ENCODE data around the gene SDK1.
"Not testable (repeated sequence)": the region's sequence is repeated elsewhere in the genome, so short reads cannot be mapped to it uniquely, and the experiment has no call there.

The SDK1 gene

DNA sequence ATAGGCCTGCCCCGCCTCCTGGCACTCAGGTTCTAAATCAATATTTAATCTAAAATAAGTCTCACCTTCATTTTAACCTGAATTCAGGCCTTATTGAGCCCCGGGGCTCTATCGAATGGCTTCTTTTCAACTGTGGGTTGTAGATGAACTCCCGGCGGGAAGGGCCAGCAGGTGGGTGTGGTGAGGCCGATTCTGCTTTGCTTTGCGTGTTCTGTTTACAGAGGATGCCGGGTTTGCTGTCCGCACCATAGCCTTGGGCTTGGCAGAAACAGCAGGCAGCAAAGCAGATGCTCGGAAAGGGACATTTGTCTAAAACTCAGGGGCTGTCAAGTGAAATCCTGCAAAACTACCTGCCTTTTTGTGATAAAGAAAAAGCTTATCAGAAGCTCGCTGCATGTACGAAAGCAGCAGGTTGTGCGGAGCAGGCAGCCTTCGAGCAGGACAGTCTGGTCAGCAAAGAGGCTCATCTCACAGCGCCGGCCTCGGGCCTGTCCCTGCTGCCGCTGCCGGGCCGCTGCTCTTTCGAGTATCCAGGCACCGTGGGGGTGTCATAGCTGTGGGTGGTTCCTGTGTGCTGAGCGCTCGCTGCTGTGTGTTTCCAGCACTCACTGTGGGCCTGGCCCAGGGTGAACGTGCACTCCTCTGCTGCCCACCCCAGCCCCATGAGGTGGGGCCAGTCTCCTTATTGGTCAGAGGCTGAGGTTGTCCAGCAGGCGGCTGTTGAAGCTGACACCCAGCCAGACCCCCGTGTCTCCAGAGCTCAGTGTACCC lies 946.2 kb downstream of the SDK1 start:
- Histone ChIP-seq H3K27me3 (replicated peaks; ENCODE audit: control insufficient read depth, insufficient read depth, low read length, poor library complexity, severe bottlenecking) (no peaks in the 10 kb centered on the region), H3K4me1 (ENCODE audit: control insufficient read depth, insufficient read depth, low read length, poor library complexity, severe bottlenecking) (no peaks in the 10 kb centered on the region), H3K9me3 (ENCODE audit: control insufficient read depth, low read length) (peaks cover 3% of the 10 kb centered on the region), H3K36me3 (ENCODE audit: control insufficient read depth, insufficient read depth, low read length) (no peaks in the 10 kb centered on the region), H3K4me3 (ENCODE audit: insufficient read depth, low read depth, low read length, poor library complexity, severe bottlenecking) (no peak overlapping the region), H3K27ac (ENCODE audit: insufficient read depth, low read length, poor library complexity, severe bottlenecking) (no peak overlapping the region)
- no peak for DNase-seq

DNA sequence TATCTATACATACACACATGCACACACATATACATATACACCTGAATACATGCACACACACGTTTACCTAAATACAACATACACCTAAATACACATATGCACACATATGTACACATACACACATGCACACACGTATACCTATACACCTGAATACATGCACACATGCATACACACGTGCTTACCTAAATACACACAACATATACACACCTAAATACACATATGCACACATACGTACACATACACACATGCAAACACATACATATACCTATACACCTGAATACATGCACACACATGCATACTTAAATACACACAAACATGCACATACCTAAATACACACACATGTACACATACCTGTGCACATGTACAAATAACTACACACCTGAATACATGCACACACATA lies 947.2 kb downstream of the SDK1 start:
- Histone ChIP-seq H3K9me3 (ENCODE audit: control insufficient read depth, low read length) (peaks cover 3% of the 10 kb centered on the region), H3K27ac (ENCODE audit: insufficient read depth, low read length, poor library complexity, severe bottlenecking) (no peak overlapping the region), H3K36me3 (ENCODE audit: control insufficient read depth, insufficient read depth, low read length) (no peaks in the 10 kb centered on the region), H3K27me3 (replicated peaks; ENCODE audit: control insufficient read depth, insufficient read depth, low read length, poor library complexity, severe bottlenecking) (no peaks in the 10 kb centered on the region), H3K4me1 (ENCODE audit: control insufficient read depth, insufficient read depth, low read length, poor library complexity, severe bottlenecking) (no peaks in the 10 kb centered on the region), H3K4me3 (ENCODE audit: insufficient read depth, low read depth, low read length, poor library complexity, severe bottlenecking) (no peak overlapping the region)
- no peak for DNase-seq

DNA sequence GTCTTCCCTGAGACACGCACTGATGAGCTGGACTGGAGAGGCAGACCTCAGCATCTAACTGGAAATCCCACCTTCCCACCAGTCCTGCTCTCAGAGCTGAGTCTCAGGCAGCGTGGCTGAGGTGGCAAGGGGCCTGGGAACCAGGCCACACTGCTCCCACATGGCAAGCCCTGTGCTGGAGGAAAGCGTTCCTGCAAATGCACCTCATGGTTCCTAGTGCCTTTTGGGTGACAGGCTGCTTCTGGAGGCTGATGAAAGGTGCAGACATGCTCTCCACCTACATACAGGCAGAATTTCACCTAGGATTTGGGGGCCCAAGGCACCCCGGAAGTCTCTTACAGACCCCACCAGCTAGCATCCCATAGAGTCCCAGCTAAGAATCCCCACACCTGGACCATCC lies 948.2 kb downstream of the SDK1 start:
- H3K27ac ChIP-seq (ENCODE audit: insufficient read depth, low read length, poor library complexity, severe bottlenecking): no peak overlapping the region
- H3K27me3 ChIP-seq (replicated peaks; ENCODE audit: control insufficient read depth, insufficient read depth, low read length, poor library complexity, severe bottlenecking): no peaks in the 10 kb centered on the region
- DNase-seq: no peak
- no peaks in the 10 kb centered on the region for H3K36me3 ChIP-seq (ENCODE audit: control insufficient read depth, insufficient read depth, low read length)
- no peaks in the 10 kb centered on the region for H3K4me1 ChIP-seq (ENCODE audit: control insufficient read depth, insufficient read depth, low read length, poor library complexity, severe bottlenecking)
- H3K9me3 ChIP-seq (ENCODE audit: control insufficient read depth, low read length): peaks cover 3% of the 10 kb centered on the region
- no peak overlapping the region for H3K4me3 ChIP-seq (ENCODE audit: insufficient read depth, low read depth, low read length, poor library complexity, severe bottlenecking)

DNA sequence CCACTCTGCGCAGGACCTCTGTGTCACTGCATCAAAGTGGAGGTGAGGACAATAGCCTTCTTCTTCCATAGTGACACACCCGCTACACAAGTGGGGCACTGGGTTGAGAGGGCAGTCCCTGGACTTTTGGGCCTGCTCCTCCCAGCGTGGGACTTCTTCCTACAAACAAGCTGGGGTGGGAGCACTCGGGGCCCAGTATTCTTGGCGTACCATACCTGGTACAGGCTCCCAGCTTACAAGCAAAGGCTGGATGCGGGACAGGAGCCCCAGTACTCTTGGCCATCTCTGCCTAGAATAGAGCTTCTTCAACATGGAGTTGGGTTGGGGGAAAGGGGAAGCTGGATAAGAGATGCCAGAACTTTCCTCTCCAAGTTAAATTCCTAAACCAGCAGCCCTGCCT lies 954.3 kb downstream of the SDK1 start:
- Histone ChIP-seq H3K27ac (ENCODE audit: insufficient read depth, low read length, poor library complexity, severe bottlenecking) (no peak overlapping the region), H3K4me1 (ENCODE audit: control insufficient read depth, insufficient read depth, low read length, poor library complexity, severe bottlenecking) (no peaks in the 10 kb centered on the region), H3K36me3 (ENCODE audit: control insufficient read depth, insufficient read depth, low read length) (no peaks in the 10 kb centered on the region), H3K4me3 (ENCODE audit: insufficient read depth, low read depth, low read length, poor library complexity, severe bottlenecking) (no peak overlapping the region), H3K27me3 (replicated peaks; ENCODE audit: control insufficient read depth, insufficient read depth, low read length, poor library complexity, severe bottlenecking) (no peaks in the 10 kb centered on the region), H3K9me3 (ENCODE audit: control insufficient read depth, low read length) (peaks cover 3% of the 10 kb centered on the region)
- DNase-seq: no peak

DNA sequence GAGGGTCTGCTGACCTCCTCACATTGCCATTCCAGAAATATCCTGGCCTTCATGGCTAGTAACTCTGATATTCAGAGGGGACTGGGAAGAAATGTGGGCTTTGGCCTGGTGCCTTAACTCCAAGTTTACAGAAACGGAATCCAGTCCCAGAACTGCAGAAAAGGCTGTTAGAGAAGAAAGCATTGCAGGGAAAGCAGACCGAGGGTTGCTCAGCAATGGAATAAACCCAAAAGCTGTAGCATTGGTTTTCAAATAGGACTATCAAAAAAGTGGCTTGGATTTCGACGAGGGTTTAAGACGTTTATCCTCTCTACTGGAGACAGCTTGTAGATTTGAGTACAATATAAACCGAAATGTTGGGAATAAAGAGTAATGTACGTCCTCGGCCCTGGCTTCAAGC lies 955.2 kb downstream of the SDK1 start:
- H3K4me1 ChIP-seq (ENCODE audit: control insufficient read depth, insufficient read depth, low read length, poor library complexity, severe bottlenecking): no peaks in the 10 kb centered on the region
- H3K36me3 ChIP-seq (ENCODE audit: control insufficient read depth, insufficient read depth, low read length): no peaks in the 10 kb centered on the region
- H3K4me3 ChIP-seq (ENCODE audit: insufficient read depth, low read depth, low read length, poor library complexity, severe bottlenecking): no peak overlapping the region
- no peaks in the 10 kb centered on the region for H3K27me3 ChIP-seq (replicated peaks; ENCODE audit: control insufficient read depth, insufficient read depth, low read length, poor library complexity, severe bottlenecking)
- no peak for DNase-seq
- peaks cover 3% of the 10 kb centered on the region for H3K9me3 ChIP-seq (ENCODE audit: control insufficient read depth, low read length)
- H3K27ac ChIP-seq (ENCODE audit: insufficient read depth, low read length, poor library complexity, severe bottlenecking): no peak overlapping the region

GRCh38 chr7:4257146-4258111 lies 956.4 kb downstream of the SDK1 start:
- no peaks in the 10 kb centered on the region for H3K27me3 ChIP-seq (replicated peaks; ENCODE audit: control insufficient read depth, insufficient read depth, low read length, poor library complexity, severe bottlenecking)
- H3K9me3 ChIP-seq (ENCODE audit: control insufficient read depth, low read length): no peaks in the 10 kb centered on the region
- no peak overlapping the region for H3K27ac ChIP-seq (ENCODE audit: insufficient read depth, low read length, poor library complexity, severe bottlenecking)
- H3K36me3 ChIP-seq (ENCODE audit: control insufficient read depth, insufficient read depth, low read length): no peaks in the 10 kb centered on the region
- H3K4me1 ChIP-seq (ENCODE audit: control insufficient read depth, insufficient read depth, low read length, poor library complexity, severe bottlenecking): no peaks in the 10 kb centered on the region
- H3K4me3 ChIP-seq (ENCODE audit: insufficient read depth, low read depth, low read length, poor library complexity, severe bottlenecking): no peak overlapping the region
- DNase-seq: no peak

- not testable (repeated sequence) for H3K4me1 ChIP-seq (ENCODE audit: control insufficient read depth, insufficient read depth, low read length, poor library complexity, severe bottlenecking); H3K27ac ChIP-seq (ENCODE audit: insufficient read depth, low read length, poor library complexity, severe bottlenecking); H3K4me3 ChIP-seq (ENCODE audit: insufficient read depth, low read depth, low read length, poor library complexity, severe bottlenecking); DNase-seq; H3K27me3 ChIP-seq (replicated peaks; ENCODE audit: control insufficient read depth, insufficient read depth, low read length, poor library complexity, severe bottlenecking); H3K36me3 ChIP-seq (ENCODE audit: control insufficient read depth, insufficient read depth, low read length); H3K9me3 ChIP-seq (ENCODE audit: control insufficient read depth, low read length)
Measured at GRCh38 chr7:4260116-4260515, 959.1 kb downstream of the SDK1 start.

- Histone ChIP-seq H3K9me3 (ENCODE audit: control insufficient read depth, low read length) (no peaks in the 10 kb centered on the region), H3K4me1 (ENCODE audit: control insufficient read depth, insufficient read depth, low read length, poor library complexity, severe bottlenecking) (no peaks in the 10 kb centered on the region), H3K27me3 (replicated peaks; ENCODE audit: control insufficient read depth, insufficient read depth, low read length, poor library complexity, severe bottlenecking) (no peaks in the 10 kb centered on the region), H3K4me3 (ENCODE audit: insufficient read depth, low read depth, low read length, poor library complexity, severe bottlenecking) (no peak overlapping the region), H3K36me3 (ENCODE audit: control insufficient read depth, insufficient read depth, low read length) (no peaks in the 10 kb centered on the region), H3K27ac (ENCODE audit: insufficient read depth, low read length, poor library complexity, severe bottlenecking) (no peak overlapping the region)
- no peak for DNase-seq
Measured at GRCh38 chr7:4260867-4261600, 960.0 kb downstream of the SDK1 start.

GRCh38 chr7:4261601-4261960 lies 960.5 kb downstream of the SDK1 start:
- Histone ChIP-seq H3K4me1 (ENCODE audit: control insufficient read depth, insufficient read depth, low read length, poor library complexity, severe bottlenecking) (no peaks in the 10 kb centered on the region), H3K27me3 (replicated peaks; ENCODE audit: control insufficient read depth, insufficient read depth, low read length, poor library complexity, severe bottlenecking) (no peaks in the 10 kb centered on the region), H3K27ac (ENCODE audit: insufficient read depth, low read length, poor library complexity, severe bottlenecking) (no peak overlapping the region), H3K4me3 (ENCODE audit: insufficient read depth, low read depth, low read length, poor library complexity, severe bottlenecking) (no peak overlapping the region), H3K9me3 (ENCODE audit: control insufficient read depth, low read length) (no peaks in the 10 kb centered on the region), H3K36me3 (ENCODE audit: control insufficient read depth, insufficient read depth, low read length) (no peaks in the 10 kb centered on the region)
- DNase-seq: no peak

All from effector memory CD4-positive, alpha-beta T cell (primary cell).